ENCODE measurements around the gene ITGB2. TPM values are rescaled to one million over a fixed set of nuclear protein-coding genes. Genes with fewer than 3 reads are reported as not detected.

Gene ITGB2
- total RNA-seq, 1 donor from 2014 or later, result not detected

- no peak overlapping the region for H2AFZ ChIP-seq (replicated peaks)
- no peak for TF ChIP-seq EZH2 (IDR thresholded peaks at IDR 0.05)
- no peak for TF ChIP-seq CTCF (IDR thresholded peaks at IDR 0.05)
- TF ChIP-seq EZH2phosphoT487 (IDR thresholded peaks at IDR 0.05), result no peak
- H3K4me2 ChIP-seq, result no peak overlapping the region
- H3K4me3 Mint-ChIP-seq, result no peak overlapping the region
- H3K4me3 ChIP-seq, result no peak overlapping the region
- peaks cover 8% of the 10 kb centered on the region for H3K4me1 Mint-ChIP-seq
- DNase-seq (ENCODE audit: low spot score), result no peak
- peaks cover 83% of the 10 kb centered on the region for H4K20me1 ChIP-seq (ENCODE audit: low read depth)
- H3K36me3 ChIP-seq, result no peaks in the 10 kb centered on the region
- no peaks in the 10 kb centered on the region for H3F3A ChIP-seq (ENCODE audit: low read depth)
- H3K9me3 ChIP-seq (ENCODE audit: low read depth), result no peaks in the 10 kb centered on the region
- H3K27ac Mint-ChIP-seq, result no peak overlapping the region
- peaks cover 3% of the 10 kb centered on the region for H3K27me3 Mint-ChIP-seq (ENCODE audit: insufficient read depth, low read depth)
- no peaks in the 10 kb centered on the region for H3K4me1 ChIP-seq
- no peaks in the 10 kb centered on the region for H3K27me3 ChIP-seq
- no peak overlapping the region for H3K27ac ChIP-seq
- peaks cover 57% of the 10 kb centered on the region for H3K79me2 ChIP-seq (ENCODE audit: low read depth)
- no peak overlapping the region for H3K9ac ChIP-seq
- H3K9me3 Mint-ChIP-seq, result no peaks in the 10 kb centered on the region
- H3K36me3 Mint-ChIP-seq, result peaks cover 6% of the 10 kb centered on the region
Measured at GRCh38 chr21:44950351-44950750, 29.7 kb upstream of the ITGB2 start.

GRCh38 chr21:44949779-44950198, 29.1 kb upstream of the ITGB2 start:
- H4K20me1 ChIP-seq (ENCODE audit: low read depth), result peaks cover 83% of the 10 kb centered on the region
- peaks cover 58% of the 10 kb centered on the region for H3K79me2 ChIP-seq (ENCODE audit: low read depth)
- Mint-ChIP-seq H3K4me1 (peaks cover 5% of the 10 kb centered on the region), H3K27ac (no peak overlapping the region), H3K9me3 (no peaks in the 10 kb centered on the region), H3K36me3 (peaks cover 8% of the 10 kb centered on the region), H3K4me3 (no peak overlapping the region), H3K27me3 (ENCODE audit: insufficient read depth, low read depth) (peaks cover 4% of the 10 kb centered on the region)
- no peaks in the 10 kb centered on the region for H3K36me3 ChIP-seq
- no peaks in the 10 kb centered on the region for H3K9me3 ChIP-seq (ENCODE audit: low read depth)
- H3K4me2 ChIP-seq, result no peak overlapping the region
- H3F3A ChIP-seq (ENCODE audit: low read depth), result no peaks in the 10 kb centered on the region
- DNase-seq (ENCODE audit: low spot score), result peak; percentile 90
- no peak overlapping the region for H3K27ac ChIP-seq
- no peak overlapping the region for H3K9ac ChIP-seq
- no peak overlapping the region for H3K4me3 ChIP-seq
- no peaks in the 10 kb centered on the region for H3K27me3 ChIP-seq
- no peak for TF ChIP-seq EZH2phosphoT487 (IDR thresholded peaks at IDR 0.05)
- peak; percentile 90 for TF ChIP-seq CTCF (IDR thresholded peaks at IDR 0.05)
- H3K4me1 ChIP-seq, result no peaks in the 10 kb centered on the region
- H2AFZ ChIP-seq (replicated peaks), result no peak overlapping the region

- Histone ChIP-seq H3K4me2 (no peak overlapping the region), H4K20me1 (ENCODE audit: low read depth) (peaks cover 82% of the 10 kb centered on the region), H3K4me1 (no peaks in the 10 kb centered on the region), H3K79me2 (ENCODE audit: low read depth) (peaks cover 58% of the 10 kb centered on the region), H3K27ac (no peak overlapping the region), H3K36me3 (no peaks in the 10 kb centered on the region), H3K9ac (no peak overlapping the region), H3K4me3 (no peak overlapping the region), H2AFZ (replicated peaks) (no peak overlapping the region), H3K27me3 (no peaks in the 10 kb centered on the region), H3F3A (ENCODE audit: low read depth) (no peaks in the 10 kb centered on the region), H3K9me3 (ENCODE audit: low read depth) (no peaks in the 10 kb centered on the region)
- Mint-ChIP-seq H3K36me3 (peaks cover 12% of the 10 kb centered on the region), H3K27ac (no peak overlapping the region), H3K27me3 (ENCODE audit: insufficient read depth, low read depth) (peaks cover 5% of the 10 kb centered on the region), H3K4me1 (peaks cover 2% of the 10 kb centered on the region), H3K9me3 (no peaks in the 10 kb centered on the region), H3K4me3 (no peak overlapping the region)
- DNase-seq (ENCODE audit: low spot score), result no peak
- no peak for TF ChIP-seq EZH2phosphoT487 (IDR thresholded peaks at IDR 0.05)
- TF ChIP-seq CTCF (IDR thresholded peaks at IDR 0.05), result no peak
- TF ChIP-seq EZH2 (IDR thresholded peaks at IDR 0.05), result no peak
Measured at GRCh38 chr21:44949161-44949778, 28.6 kb upstream of the ITGB2 start.

All from neural progenitor cell (in vitro differentiated cells).